ENCODE results near the gene GPER1. TPM values are rescaled to one million over a fixed set of nuclear protein-coding genes. Genes with fewer than 3 reads are reported as not detected.

Gene GPER1
- total RNA-seq, 1 experiment from 2014 or later: 1.2 TPM

DNA sequence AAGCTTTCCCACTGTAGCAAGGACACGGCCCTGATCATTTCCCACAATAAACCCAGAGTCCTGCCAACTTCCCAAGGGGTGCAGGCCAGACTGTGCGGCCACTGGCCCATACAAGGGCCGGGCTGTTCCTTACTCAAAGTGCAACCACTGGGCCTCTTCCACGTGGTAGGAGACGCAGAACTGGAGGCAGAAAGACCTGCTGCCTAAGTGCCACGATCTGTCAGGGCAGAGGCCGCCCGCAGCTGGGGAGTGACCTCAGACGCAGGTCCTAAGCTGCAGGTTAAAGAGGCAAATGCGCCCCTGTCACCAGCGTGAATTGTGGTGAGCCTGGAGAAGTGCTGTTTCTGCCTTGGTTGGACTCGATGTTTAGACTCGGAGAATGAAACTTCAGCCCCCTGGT lies 26.2 kb downstream of the GPER1 start:
- H3K4me1 ChIP-seq (ENCODE audit: control insufficient read depth in 1 of 2, insufficient read depth in 2 of 2, low read length in 2 of 2): no peaks in the 10 kb centered on the region
- H2AFZ ChIP-seq (ENCODE audit: low read depth, low read length, poor library complexity, severe bottlenecking): no peak overlapping the region
- H3K79me2 ChIP-seq (ENCODE audit: insufficient read depth, low read length): peaks cover 49% of the 10 kb centered on the region
- intact Hi-C loops (cut with micrococcal nuclease): no loop called here
- H3K9ac ChIP-seq (ENCODE audit: low read length): no peak overlapping the region
- no peak overlapping the region for H3K27ac ChIP-seq (ENCODE audit: low read depth, low read length)
- H4K20me1 ChIP-seq (ENCODE audit: insufficient read depth): peaks cover 3% of the 10 kb centered on the region; the same call in 1 of the 2 replicates
- no peak overlapping the region for H3K4me2 ChIP-seq (ENCODE audit: low read length)
- DNase-seq (ENCODE audit: low read depth, low spot score): no peak
- TF ChIP-seq SIN3A (IDR thresholded peaks at IDR 0.05; ENCODE audit: low read depth): no peak
- TF ChIP-seq POLR2AphosphoS5 (IDR thresholded peaks at IDR 0.05; ENCODE audit: low read depth, low read length): no peak
- TF ChIP-seq, protein P1, sequence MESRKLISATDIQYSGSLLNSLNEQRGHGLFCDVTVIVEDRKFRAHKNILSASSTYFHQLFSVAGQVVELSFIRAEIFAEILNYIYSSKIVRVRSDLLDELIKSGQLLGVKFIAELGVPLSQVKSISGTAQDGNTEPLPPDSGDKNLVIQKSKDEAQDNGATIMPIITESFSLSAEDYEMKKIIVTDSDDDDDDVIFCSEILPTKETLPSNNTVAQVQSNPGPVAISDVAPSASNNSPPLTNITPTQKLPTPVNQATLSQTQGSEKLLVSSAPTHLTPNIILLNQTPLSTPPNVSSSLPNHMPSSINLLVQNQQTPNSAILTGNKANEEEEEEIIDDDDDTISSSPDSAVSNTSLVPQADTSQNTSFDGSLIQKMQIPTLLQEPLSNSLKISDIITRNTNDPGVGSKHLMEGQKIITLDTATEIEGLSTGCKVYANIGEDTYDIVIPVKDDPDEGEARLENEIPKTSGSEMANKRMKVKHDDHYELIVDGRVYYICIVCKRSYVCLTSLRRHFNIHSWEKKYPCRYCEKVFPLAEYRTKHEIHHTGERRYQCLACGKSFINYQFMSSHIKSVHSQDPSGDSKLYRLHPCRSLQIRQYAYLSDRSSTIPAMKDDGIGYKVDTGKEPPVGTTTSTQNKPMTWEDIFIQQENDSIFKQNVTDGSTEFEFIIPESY (IDR thresholded peaks at IDR 0.05; ENCODE audit: extremely low read depth, insufficient replicate concordance, low read length): no peak
- no peak for TF ChIP-seq ZFX (IDR thresholded peaks at IDR 0.05)
- TF ChIP-seq, protein P2, sequence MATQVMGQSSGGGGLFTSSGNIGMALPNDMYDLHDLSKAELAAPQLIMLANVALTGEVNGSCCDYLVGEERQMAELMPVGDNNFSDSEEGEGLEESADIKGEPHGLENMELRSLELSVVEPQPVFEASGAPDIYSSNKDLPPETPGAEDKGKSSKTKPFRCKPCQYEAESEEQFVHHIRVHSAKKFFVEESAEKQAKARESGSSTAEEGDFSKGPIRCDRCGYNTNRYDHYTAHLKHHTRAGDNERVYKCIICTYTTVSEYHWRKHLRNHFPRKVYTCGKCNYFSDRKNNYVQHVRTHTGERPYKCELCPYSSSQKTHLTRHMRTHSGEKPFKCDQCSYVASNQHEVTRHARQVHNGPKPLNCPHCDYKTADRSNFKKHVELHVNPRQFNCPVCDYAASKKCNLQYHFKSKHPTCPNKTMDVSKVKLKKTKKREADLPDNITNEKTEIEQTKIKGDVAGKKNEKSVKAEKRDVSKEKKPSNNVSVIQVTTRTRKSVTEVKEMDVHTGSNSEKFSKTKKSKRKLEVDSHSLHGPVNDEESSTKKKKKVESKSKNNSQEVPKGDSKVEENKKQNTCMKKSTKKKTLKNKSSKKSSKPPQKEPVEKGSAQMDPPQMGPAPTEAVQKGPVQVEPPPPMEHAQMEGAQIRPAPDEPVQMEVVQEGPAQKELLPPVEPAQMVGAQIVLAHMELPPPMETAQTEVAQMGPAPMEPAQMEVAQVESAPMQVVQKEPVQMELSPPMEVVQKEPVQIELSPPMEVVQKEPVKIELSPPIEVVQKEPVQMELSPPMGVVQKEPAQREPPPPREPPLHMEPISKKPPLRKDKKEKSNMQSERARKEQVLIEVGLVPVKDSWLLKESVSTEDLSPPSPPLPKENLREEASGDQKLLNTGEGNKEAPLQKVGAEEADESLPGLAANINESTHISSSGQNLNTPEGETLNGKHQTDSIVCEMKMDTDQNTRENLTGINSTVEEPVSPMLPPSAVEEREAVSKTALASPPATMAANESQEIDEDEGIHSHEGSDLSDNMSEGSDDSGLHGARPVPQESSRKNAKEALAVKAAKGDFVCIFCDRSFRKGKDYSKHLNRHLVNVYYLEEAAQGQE (IDR thresholded peaks at IDR 0.05; ENCODE audit: low read depth): no peak
- TF ChIP-seq YY1 (IDR thresholded peaks at IDR 0.05; ENCODE audit: extremely low read depth, insufficient replicate concordance, low read depth, low read length): no peak
- TF ChIP-seq, protein P3, sequence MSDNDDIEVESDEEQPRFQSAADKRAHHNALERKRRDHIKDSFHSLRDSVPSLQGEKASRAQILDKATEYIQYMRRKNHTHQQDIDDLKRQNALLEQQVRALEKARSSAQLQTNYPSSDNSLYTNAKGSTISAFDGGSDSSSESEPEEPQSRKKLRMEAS (IDR thresholded peaks at IDR 0.05): no peak
- TF ChIP-seq, protein P4, sequence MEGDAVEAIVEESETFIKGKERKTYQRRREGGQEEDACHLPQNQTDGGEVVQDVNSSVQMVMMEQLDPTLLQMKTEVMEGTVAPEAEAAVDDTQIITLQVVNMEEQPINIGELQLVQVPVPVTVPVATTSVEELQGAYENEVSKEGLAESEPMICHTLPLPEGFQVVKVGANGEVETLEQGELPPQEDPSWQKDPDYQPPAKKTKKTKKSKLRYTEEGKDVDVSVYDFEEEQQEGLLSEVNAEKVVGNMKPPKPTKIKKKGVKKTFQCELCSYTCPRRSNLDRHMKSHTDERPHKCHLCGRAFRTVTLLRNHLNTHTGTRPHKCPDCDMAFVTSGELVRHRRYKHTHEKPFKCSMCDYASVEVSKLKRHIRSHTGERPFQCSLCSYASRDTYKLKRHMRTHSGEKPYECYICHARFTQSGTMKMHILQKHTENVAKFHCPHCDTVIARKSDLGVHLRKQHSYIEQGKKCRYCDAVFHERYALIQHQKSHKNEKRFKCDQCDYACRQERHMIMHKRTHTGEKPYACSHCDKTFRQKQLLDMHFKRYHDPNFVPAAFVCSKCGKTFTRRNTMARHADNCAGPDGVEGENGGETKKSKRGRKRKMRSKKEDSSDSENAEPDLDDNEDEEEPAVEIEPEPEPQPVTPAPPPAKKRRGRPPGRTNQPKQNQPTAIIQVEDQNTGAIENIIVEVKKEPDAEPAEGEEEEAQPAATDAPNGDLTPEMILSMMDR (IDR thresholded peaks at IDR 0.05 in 2 of 3, conservative IDR thresholded peaks at IDR 0.05 in 1 of 3; ENCODE audit: borderline replicate concordance in 1 of 3, insufficient read depth in 1 of 3, low read depth in 2 of 3, low read length in 2 of 3): no peak
- TF ChIP-seq EGR1 (IDR thresholded peaks at IDR 0.05; ENCODE audit: low read depth): no peak
- no peak for TF ChIP-seq RAD21 (IDR thresholded peaks at IDR 0.05; ENCODE audit: low read depth)
- no peak for TF ChIP-seq SRF (IDR thresholded peaks at IDR 0.05; ENCODE audit: low read depth)
- ATAC-seq: no peak
- no peak overlapping the region for H3K4me3 ChIP-seq (replicated peaks in 1 of 2; ENCODE audit: low read depth in 1 of 2, low read length in 2 of 2)
- 0 out of 4 replicates have a peak, but pooled peaks cover 0 to 4% of the 10 kb centered on the region in 2 experiments for H3K36me3 ChIP-seq (ENCODE audit: control insufficient read depth in 1 of 2, insufficient read depth in 2 of 2, low read length in 2 of 2)
- no TSS peak for BruUV-seq (replicated peaks)
- ChIA-PET CTCF (no interaction called here), RAD21 (ENCODE audit: low non-redundant PET in 1 of 2, low total read pairs in 2 of 2, uncharacterized antibody in 2 of 2, unreplicated experiment in 2 of 2) (no interaction called here), POLR2A (no interaction called here)
- no peaks in the 10 kb centered on the region for H3K9me2 ChIP-seq (ENCODE audit: insufficient read depth)
- H3K9me3 ChIP-seq (ENCODE audit: control insufficient read depth in 1 of 2, insufficient read depth in 1 of 2, low read depth in 1 of 2, low read length in 2 of 2): no peaks in the 10 kb centered on the region
- no peaks in the 10 kb centered on the region for H3K27me3 ChIP-seq (ENCODE audit: insufficient read depth, low read length)
